A549 (cell line): ENCODE data around the gene GSTP1. TPM values are rescaled to one million over a fixed set of nuclear protein-coding genes. Genes with fewer than 3 reads are reported as not detected.
A peak's percentile ranks its signal among the peaks of the same experiment; 100 is the strongest.

Experiments
- ATAC-seq, 2 experiments: fragments of 200-7000 bp in 1 of 2; fragments of >200 bp in 1 of 2; cut with Nextera tagmentation in 1 of 2; cut with Tn5 transposase in 1 of 2; 3 replicates each; pipeline versions ENCODE4 v1.8.0 to v1.9.1; 2018 to 2020; ENCODE audit warnings: mild to moderate bottlenecking in 1 of 2, moderate library complexity in 1 of 2
- CTCF ChIA-PET: fragments of 300-600 bp; sonication (Branson Sonifier 250); formaldehyde crosslinking; extraction: SDS; loops from one replicate; lab custom pipeline; 2021; ENCODE audit warnings: antibody characterized with exemption, inconsistent platforms; lab: Yijun Ruan, JAX
- POLR2A ChIA-PET: fragments of 350-600 bp; formaldehyde crosslinking; extraction: SDS; loops from one replicate; lab custom pipeline; 2021; ENCODE audit warnings: antibody characterized with exemption, inconsistent platforms; lab: Yijun Ruan, JAX
- DNase-seq, 2 experiments: peaks; one replicate each; pipeline versions ENCODE4 v3.0.0 to v3.0.0-alpha.2; 2011 to 2016; ENCODE audit warnings: low read depth in 1 of 2, low spot score in 1 of 2
- FAIRE-seq: peaks from 2 replicates; lab custom pipeline; 2011; peaks lifted over from hg19 to GRCh38; lab: Jason Lieb, UNC
- H3K27ac ChIP-seq, 2 experiments: fragments of >200 bp; sonication (Bioruptor Twin); formaldehyde crosslinking; 3 replicates each; pipeline ENCODE4 v1.5.1; 2016 to 2017
- H3K4me1 ChIP-seq: fragments of >200 bp; sonication (Bioruptor Twin); formaldehyde crosslinking; 3 replicates; pipeline ENCODE4 v1.6.1; 2016
- H3K4me2 ChIP-seq: fragments of >200 bp; sonication (Bioruptor Twin); formaldehyde crosslinking; 3 replicates; pipeline ENCODE4 v1.6.1; 2016
- H3K4me3 ChIP-seq: fragments of >200 bp; sonication (Bioruptor Twin); formaldehyde crosslinking; 3 replicates; pipeline ENCODE4 v1.5.1; 2016
- H3K9me3 ChIP-seq: fragments of >200 bp; sonication (Bioruptor Twin); formaldehyde crosslinking; 3 replicates; pipeline ENCODE4 v1.6.1; 2016
- HOXB5 ChIP-seq: fragments of 250-450 bp; sonication (Bioruptor Pico); IDR thresholded peaks from 2 replicates; pipeline ENCODE4 v1.5.0; 2020; ENCODE audit warnings: mild to moderate bottlenecking, moderate library complexity
- ZFP36 ChIP-seq: fragments of 450-650 bp; IDR thresholded peaks from 2 replicates; pipeline ENCODE4 v1.6.1; 2014; ENCODE audit warnings: borderline replicate concordance; ENCODE audit not compliant: partially characterized antibody
- WGBS: methylation state at CpG from one replicate; pipeline ENCODE4 v1.1.6; 2017; ENCODE audit errors: missing lambda C conversion rate; 5-methylcytosine and 5-hydroxymethylcytosine counted together
- polyA plus RNA-seq, 4 experiments: library from polyadenylated mRNA; depleted of rRNA in 3 of 4; stranded (reverse); fragments of >200 nt; fragmentation: RNase III in 1 of 4; extraction: RNeasy Plus Mini Kit Qiagen cat#74134 plus additional on column Dnase treatment in 1 of 4; gene quantifications; 2 replicates in 3 of 4; 3 replicates in 1 of 4; pipeline ENCODE4 v1.2.3, GENCODE V29; 2011 to 2017
- small RNA-seq, 6 experiments: library from RNA; depleted of rRNA; stranded (forward); fragments of <200 nt; gene quantifications; one replicate each; pipeline ENCODE3, GENCODE V24; 2012

GSTP1 gene
- polyA plus RNA-seq, 2 of the 4 experiments (the other 2 are of a cell fraction), result 991 to 1,034 TPM

- FAIRE-seq (no peak), ATAC-seq (no peak), DNase-seq (no peak)
- TF ChIP-seq HOXB5 (CRISPR knock-in tag), result no peak
- TF ChIP-seq ZFP36, result peak; percentile 92
- H3K9me3 ChIP-seq, result no peaks in the 10 kb centered on the region
- POLR2A ChIA-PET, result no interaction called here
- H3K4me3 ChIP-seq, result no peak overlapping the region
- no peak overlapping the region for H3K27ac ChIP-seq
- no peak overlapping the region for H3K4me2 ChIP-seq
- H3K4me1 ChIP-seq, result peaks cover 6% of the 10 kb centered on the region; the same call in 2 of the 3 replicates
- WGBS, result 89% methylated on average over 4 of the region's 4 CpGs
- CTCF ChIA-PET, result interaction anchor here (1.0 to 14.1 kb wide), 9 partner anchors 7 to 79 kb away, joined by 3 to 181 read pairs (median 10); partner anchors contain the start of gene ACY3
Observed at GRCh38 chr11:67635231-67635521, 51.6 kb downstream of the GSTP1 start.

Small RNA genes lying within 50 kb of the gene (small RNA-seq; reads per million reads assigned to genes)
- 0 reads per million in 6 experiments for gene AP003385.3

Other genes with a start within 250 kb of the GSTP1 start
- 140 and 157 TPM in 2 replicates for gene POLD4, start 230.3 kb upstream of the GSTP1 start, polyA plus RNA-seq (2011; rRNA removed)
- gene POLD4, start 230.3 kb upstream of the GSTP1 start, polyA plus RNA-seq (2017; fragmentation: RNase III; extraction: RNeasy Plus Mini Kit Qiagen cat#74134 plus additional on column Dnase treatment), result 131 to 159 TPM (median 148 TPM) in 3 replicates
- 23.9 and 25.8 TPM in 2 replicates for gene CLCF1, start 210.2 kb upstream of the GSTP1 start, polyA plus RNA-seq (2011; rRNA removed)
- 31.0 to 37.1 TPM (median 36.0 TPM) in 3 replicates for gene CLCF1, start 210.2 kb upstream of the GSTP1 start, polyA plus RNA-seq (2017; fragmentation: RNase III; extraction: RNeasy Plus Mini Kit Qiagen cat#74134 plus additional on column Dnase treatment)
- gene RAD9A, start 191.8 kb upstream of the GSTP1 start, polyA plus RNA-seq (2011; rRNA removed), result 19.0 and 19.6 TPM in 2 replicates
- 41.6 to 43.7 TPM (median 43.0 TPM) in 3 replicates for gene RAD9A, start 191.8 kb upstream of the GSTP1 start, polyA plus RNA-seq (2017; fragmentation: RNase III; extraction: RNeasy Plus Mini Kit Qiagen cat#74134 plus additional on column Dnase treatment)
- gene PPP1CA, start 182.0 kb upstream of the GSTP1 start, polyA plus RNA-seq (2011; rRNA removed), result 174 and 178 TPM in 2 replicates
- gene PPP1CA, start 182.0 kb upstream of the GSTP1 start, polyA plus RNA-seq (2017; fragmentation: RNase III; extraction: RNeasy Plus Mini Kit Qiagen cat#74134 plus additional on column Dnase treatment), result 200 to 208 TPM (median 205 TPM) in 3 replicates
- not detected in 2 replicates for gene TBC1D10C, start 179.7 kb upstream of the GSTP1 start, polyA plus RNA-seq (2011; rRNA removed)
- 0.08 TPM in 1 of 3 replicates, not detected in the others for gene TBC1D10C, start 179.7 kb upstream of the GSTP1 start, polyA plus RNA-seq (2017; fragmentation: RNase III; extraction: RNeasy Plus Mini Kit Qiagen cat#74134 plus additional on column Dnase treatment)
- 0.08 and 0.15 TPM in 2 replicates for gene CARNS1, start 168.1 kb upstream of the GSTP1 start, polyA plus RNA-seq (2011; rRNA removed)
- gene CARNS1, start 168.1 kb upstream of the GSTP1 start, polyA plus RNA-seq (2017; fragmentation: RNase III; extraction: RNeasy Plus Mini Kit Qiagen cat#74134 plus additional on column Dnase treatment), result 0.09 to 0.12 TPM (median 0.10 TPM) in 3 replicates
- 34.6 and 40.9 TPM in 2 replicates for gene RPS6KB2, start 155.3 kb upstream of the GSTP1 start, polyA plus RNA-seq (2011; rRNA removed)
- 45.4 to 49.2 TPM (median 47.9 TPM) in 3 replicates for gene RPS6KB2, start 155.3 kb upstream of the GSTP1 start, polyA plus RNA-seq (2017; fragmentation: RNase III; extraction: RNeasy Plus Mini Kit Qiagen cat#74134 plus additional on column Dnase treatment)
- gene PTPRCAP, start 146.1 kb upstream of the GSTP1 start, polyA plus RNA-seq (2011; rRNA removed), result 0.19 and 0.34 TPM in 2 replicates
- 0.25 to 0.56 TPM (median 0.36 TPM) in 3 replicates for gene PTPRCAP, start 146.1 kb upstream of the GSTP1 start, polyA plus RNA-seq (2017; fragmentation: RNase III; extraction: RNeasy Plus Mini Kit Qiagen cat#74134 plus additional on column Dnase treatment)
- gene CORO1B, start 140.3 kb upstream of the GSTP1 start, polyA plus RNA-seq (2011; rRNA removed), result 34.6 and 38.0 TPM in 2 replicates
- gene CORO1B, start 140.3 kb upstream of the GSTP1 start, polyA plus RNA-seq (2017; fragmentation: RNase III; extraction: RNeasy Plus Mini Kit Qiagen cat#74134 plus additional on column Dnase treatment), result 37.9 to 46.0 TPM (median 44.2 TPM) in 3 replicates
- gene GPR152, start 131.1 kb upstream of the GSTP1 start, polyA plus RNA-seq (2011; rRNA removed), result not detected in 2 replicates
- not detected in 3 replicates for gene GPR152, start 131.1 kb upstream of the GSTP1 start, polyA plus RNA-seq (2017; fragmentation: RNase III; extraction: RNeasy Plus Mini Kit Qiagen cat#74134 plus additional on column Dnase treatment)
- not detected in 2 replicates for gene CABP4, start 128.5 kb upstream of the GSTP1 start, polyA plus RNA-seq (2011; rRNA removed)
- not detected in 3 replicates for gene CABP4, start 128.5 kb upstream of the GSTP1 start, polyA plus RNA-seq (2017; fragmentation: RNase III; extraction: RNeasy Plus Mini Kit Qiagen cat#74134 plus additional on column Dnase treatment)
- 18.1 and 18.8 TPM in 2 replicates for gene TMEM134, start 114.6 kb upstream of the GSTP1 start, polyA plus RNA-seq (2011; rRNA removed)
- gene TMEM134, start 114.6 kb upstream of the GSTP1 start, polyA plus RNA-seq (2017; fragmentation: RNase III; extraction: RNeasy Plus Mini Kit Qiagen cat#74134 plus additional on column Dnase treatment), result 18.0 to 20.6 TPM (median 18.9 TPM) in 3 replicates
- gene AIP, start 100.8 kb upstream of the GSTP1 start, polyA plus RNA-seq (2011; rRNA removed), result 50.8 and 56.3 TPM in 2 replicates
- 57.1 to 74.1 TPM (median 68.8 TPM) in 3 replicates for gene AIP, start 100.8 kb upstream of the GSTP1 start, polyA plus RNA-seq (2017; fragmentation: RNase III; extraction: RNeasy Plus Mini Kit Qiagen cat#74134 plus additional on column Dnase treatment)
- 13.0 and 14.2 TPM in 2 replicates for gene PITPNM1, start 78.4 kb upstream of the GSTP1 start, polyA plus RNA-seq (2011; rRNA removed)
- 32.6 to 42.0 TPM (median 36.4 TPM) in 3 replicates for gene PITPNM1, start 78.4 kb upstream of the GSTP1 start, polyA plus RNA-seq (2017; fragmentation: RNase III; extraction: RNeasy Plus Mini Kit Qiagen cat#74134 plus additional on column Dnase treatment)
- 36.6 and 38.7 TPM in 2 replicates for gene CDK2AP2, start 75.7 kb upstream of the GSTP1 start, polyA plus RNA-seq (2011; rRNA removed)
- 47.8 to 53.1 TPM (median 51.3 TPM) in 3 replicates for gene CDK2AP2, start 75.7 kb upstream of the GSTP1 start, polyA plus RNA-seq (2017; fragmentation: RNase III; extraction: RNeasy Plus Mini Kit Qiagen cat#74134 plus additional on column Dnase treatment)
- not detected in 2 replicates for gene CABP2, start 60.4 kb upstream of the GSTP1 start, polyA plus RNA-seq (2011; rRNA removed)
- gene CABP2, start 60.4 kb upstream of the GSTP1 start, polyA plus RNA-seq (2017; fragmentation: RNase III; extraction: RNeasy Plus Mini Kit Qiagen cat#74134 plus additional on column Dnase treatment), result not detected in 3 replicates
- gene NDUFV1, start 23.1 kb downstream of the GSTP1 start, polyA plus RNA-seq (2011; rRNA removed), result 78.8 and 95.1 TPM in 2 replicates
- 163 to 176 TPM (median 164 TPM) in 3 replicates for gene NDUFV1, start 23.1 kb downstream of the GSTP1 start, polyA plus RNA-seq (2017; fragmentation: RNase III; extraction: RNeasy Plus Mini Kit Qiagen cat#74134 plus additional on column Dnase treatment)
- 1.8 and 2.6 TPM in 2 replicates for gene NUDT8, start 46.1 kb downstream of the GSTP1 start, polyA plus RNA-seq (2011; rRNA removed)
- 5.4 to 7.8 TPM (median 5.6 TPM) in 3 replicates for gene NUDT8, start 46.1 kb downstream of the GSTP1 start, polyA plus RNA-seq (2017; fragmentation: RNase III; extraction: RNeasy Plus Mini Kit Qiagen cat#74134 plus additional on column Dnase treatment)
- not detected in 2 replicates for gene TBX10, start 56.0 kb downstream of the GSTP1 start, polyA plus RNA-seq (2011; rRNA removed)
- gene TBX10, start 56.0 kb downstream of the GSTP1 start, polyA plus RNA-seq (2017; fragmentation: RNase III; extraction: RNeasy Plus Mini Kit Qiagen cat#74134 plus additional on column Dnase treatment), result not detected in 3 replicates
- 1.4 and 1.8 TPM in 2 replicates for gene ACY3, start 66.9 kb downstream of the GSTP1 start, polyA plus RNA-seq (2011; rRNA removed)
- gene ACY3, start 66.9 kb downstream of the GSTP1 start, polyA plus RNA-seq (2017; fragmentation: RNase III; extraction: RNeasy Plus Mini Kit Qiagen cat#74134 plus additional on column Dnase treatment), result 0.62 to 1.1 TPM (median 1.0 TPM) in 3 replicates
- gene ALDH3B2, start 90.8 kb downstream of the GSTP1 start, polyA plus RNA-seq (2011; rRNA removed), result not detected in 2 replicates
- not detected in 3 replicates for gene ALDH3B2, start 90.8 kb downstream of the GSTP1 start, polyA plus RNA-seq (2017; fragmentation: RNase III; extraction: RNeasy Plus Mini Kit Qiagen cat#74134 plus additional on column Dnase treatment)